GM19043 (cell line): ENCODE measurements around the gene DENND5B.
"Not testable (repeated sequence)": the region's sequence is repeated elsewhere in the genome, so short reads cannot be mapped to it uniquely, and the experiment has no call there.

ENCODE experiments used
- ATAC-seq: cut with Tn5 transposase; IDR thresholded peaks from one replicate; pipeline ENCODE4 v1.9.1; 2021; ENCODE audit warnings: low read depth; ENCODE audit not compliant: unreplicated experiment

DENND5B gene

DNA sequence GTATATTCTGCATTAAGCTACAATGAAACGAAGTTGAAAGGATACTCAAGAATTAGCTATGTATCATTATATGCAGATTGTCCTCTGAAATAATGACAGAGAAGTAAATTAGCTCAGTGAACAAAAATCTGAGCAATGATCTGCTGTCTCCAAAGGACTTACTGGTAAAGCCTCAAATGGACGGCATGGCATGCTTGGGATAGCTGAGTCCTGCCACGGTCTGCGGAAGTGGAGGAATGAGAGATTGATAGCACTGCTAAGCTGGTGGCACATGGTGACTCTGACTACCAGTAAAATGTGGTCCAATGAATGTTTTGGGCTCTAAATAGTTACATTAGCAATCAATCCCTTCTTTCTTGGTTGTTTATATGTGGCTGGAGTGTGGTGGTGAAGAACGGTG lies 3.7 kb upstream of the DENND5B start:
- no peak for ATAC-seq

- ATAC-seq = peak; percentile 16
These were observed 505 bp upstream of the DENND5B start for GRCh38 chr12:31591380-31591901.

DNA sequence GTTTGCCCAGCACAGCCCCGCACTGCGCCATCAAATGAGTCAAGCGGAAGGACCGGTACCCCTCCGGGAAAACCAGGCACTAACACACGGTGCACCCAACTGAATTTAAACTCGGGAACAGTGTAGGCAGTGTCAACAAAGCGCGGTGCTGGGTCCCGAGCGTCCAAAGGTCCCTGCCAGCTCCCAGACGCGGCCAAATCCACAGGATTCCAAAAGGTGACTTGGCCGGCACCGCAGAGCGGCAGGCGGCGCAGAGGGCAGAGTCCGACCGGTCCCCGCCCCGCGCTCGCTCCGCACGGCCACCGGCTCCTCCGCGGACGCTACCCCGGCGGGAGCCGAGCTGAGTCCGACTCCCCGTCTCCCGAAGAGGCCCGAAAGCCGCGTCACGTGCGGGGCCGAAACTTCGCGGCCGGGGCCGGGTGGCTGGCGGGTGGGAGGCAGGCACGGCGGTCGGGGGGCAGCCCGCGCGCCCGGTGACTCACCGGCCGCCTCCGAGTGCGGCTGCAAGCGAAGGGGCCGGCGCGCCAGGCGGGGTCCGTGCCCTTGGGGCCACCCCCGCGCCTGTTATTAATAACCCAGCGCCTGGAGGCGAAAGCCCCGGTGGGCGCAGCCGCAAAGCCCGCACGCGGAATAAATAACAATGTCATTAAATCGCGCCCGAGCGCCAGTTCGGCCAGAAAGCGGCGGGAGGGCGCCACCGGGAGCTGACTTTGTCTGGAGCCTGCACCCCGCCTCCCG lies 863 bp downstream of the DENND5B start:
- ATAC-seq = peak; percentile 26

- ATAC-seq = peak; percentile 39
These were observed 1.4 kb downstream of the DENND5B start for GRCh38 chr12:31589598-31589903.

DNA sequence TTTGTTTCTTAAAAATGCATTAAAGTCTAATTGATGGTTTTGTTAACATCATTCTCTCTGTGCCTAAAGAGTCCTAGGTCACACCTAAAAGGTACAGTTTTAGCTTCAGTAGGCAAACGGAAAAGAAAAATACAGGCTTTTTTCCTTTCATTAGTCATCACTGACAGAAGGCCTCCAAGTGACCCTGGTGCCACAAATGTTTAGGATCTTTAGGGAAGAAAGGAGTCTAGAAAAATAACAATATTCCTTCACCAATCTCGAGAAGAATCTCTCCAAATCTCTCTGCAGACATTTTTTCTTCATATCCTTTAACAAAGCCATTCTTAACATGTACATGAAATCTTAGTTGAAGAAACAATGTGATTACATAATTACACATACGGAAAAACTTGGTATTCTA lies 2.0 kb downstream of the DENND5B start:
- ATAC-seq = no peak

DNA sequence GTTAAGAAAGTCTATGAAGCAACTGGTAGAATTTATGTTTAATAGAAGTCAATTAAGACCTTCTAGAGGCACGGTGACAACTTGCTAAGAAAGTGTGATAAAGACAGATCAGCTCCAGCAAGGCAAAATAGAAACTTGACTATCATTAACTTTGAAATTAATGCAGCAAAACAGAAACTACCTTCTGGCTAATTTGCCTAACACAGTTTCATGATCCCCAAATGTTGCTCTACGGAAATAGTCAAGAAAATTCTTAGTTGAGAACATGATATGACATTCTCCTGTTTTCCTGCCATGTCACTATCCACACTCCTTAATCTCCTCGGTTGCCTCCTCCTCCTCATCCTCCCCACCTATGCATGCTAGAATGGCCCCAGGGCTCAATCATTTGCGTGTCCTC lies 4.2 kb downstream of the DENND5B start:
- peak; percentile 32 for ATAC-seq

- ATAC-seq = no peak
These were observed 5.0 kb downstream of the DENND5B start for GRCh38 chr12:31585895-31586294.

GRCh38 chr12:31585271-31585670 lies 5.7 kb downstream of the DENND5B start:
- ATAC-seq = no peak

- no peak for ATAC-seq
These were observed 6.2 kb downstream of the DENND5B start for GRCh38 chr12:31584782-31585181.

DNA sequence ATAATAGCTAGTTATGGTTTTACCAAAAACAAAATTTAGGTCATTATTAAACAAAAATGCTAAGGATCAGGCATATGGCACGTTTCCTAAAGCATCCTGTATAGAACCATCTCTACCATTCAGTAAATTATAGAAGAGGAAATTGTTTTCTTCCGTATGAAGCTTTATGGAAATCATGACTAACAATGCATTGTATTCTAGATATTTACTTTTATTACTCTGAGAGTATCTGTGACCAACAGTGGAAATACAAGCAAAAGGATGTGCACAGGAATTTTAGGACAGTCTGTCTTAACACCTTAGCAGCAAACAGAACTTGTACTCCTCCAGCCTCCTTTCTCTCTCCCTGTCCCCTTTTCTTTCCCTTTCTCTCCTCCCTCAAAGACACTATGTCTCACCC lies 7.1 kb downstream of the DENND5B start:
- no peak for ATAC-seq

- ATAC-seq = no peak
These were observed 8.8 kb downstream of the DENND5B start for GRCh38 chr12:31582155-31582554.

DNA sequence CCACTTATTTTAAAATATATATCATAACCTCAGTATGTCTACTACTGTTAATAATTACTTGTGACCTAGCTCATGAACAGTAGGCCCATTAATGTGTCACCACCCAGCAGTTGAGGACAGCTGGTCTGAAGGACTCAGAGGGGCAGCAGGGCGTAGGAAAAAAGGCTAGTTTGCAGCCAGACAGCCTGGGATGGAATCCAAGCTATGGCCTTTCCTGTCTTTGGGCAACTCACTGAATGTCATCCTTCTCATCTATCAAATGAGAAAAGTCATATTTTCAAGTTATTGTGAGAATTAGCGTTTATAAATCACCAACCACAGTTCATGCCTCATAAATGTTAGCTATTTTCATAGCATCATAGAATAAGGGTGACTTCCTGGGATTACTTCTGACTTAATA lies 12.3 kb downstream of the DENND5B start:
- ATAC-seq = peak; percentile 73

DNA sequence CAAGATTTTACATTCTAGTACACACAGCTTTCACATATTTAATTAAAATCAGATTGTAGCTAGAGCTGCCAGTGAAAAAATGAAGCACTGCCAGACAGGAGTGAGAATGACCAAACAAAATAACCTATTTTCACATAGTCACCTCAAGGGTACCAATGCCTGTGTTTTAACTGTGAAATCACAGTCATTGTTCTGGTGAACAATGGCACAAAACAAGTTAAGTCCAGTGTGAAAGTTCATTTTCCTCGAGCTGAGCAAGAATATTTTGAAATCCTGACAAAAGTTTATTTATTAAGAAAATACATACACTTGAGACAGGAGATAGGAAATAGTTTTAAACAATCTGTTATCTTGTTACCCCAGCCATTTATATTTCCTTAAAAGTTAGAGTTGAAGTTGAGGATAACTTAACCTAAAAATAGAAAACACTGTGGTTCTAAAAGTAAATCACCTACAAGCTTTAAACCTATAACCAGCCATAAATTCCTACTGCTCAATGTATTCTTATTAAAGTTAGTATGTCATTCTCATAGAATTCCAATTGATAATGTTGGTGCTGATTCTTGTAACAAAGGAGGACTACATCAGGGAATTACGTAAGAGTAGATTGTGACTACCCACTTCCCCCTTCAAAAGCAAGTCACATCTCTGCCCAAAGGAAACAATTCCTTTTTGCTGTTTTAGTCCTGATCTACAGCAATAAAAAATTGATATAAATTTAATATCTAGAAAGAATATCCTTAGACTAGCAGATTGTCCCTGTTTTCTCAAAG lies 15.9 kb downstream of the DENND5B start:
- ATAC-seq = no peak

DNA sequence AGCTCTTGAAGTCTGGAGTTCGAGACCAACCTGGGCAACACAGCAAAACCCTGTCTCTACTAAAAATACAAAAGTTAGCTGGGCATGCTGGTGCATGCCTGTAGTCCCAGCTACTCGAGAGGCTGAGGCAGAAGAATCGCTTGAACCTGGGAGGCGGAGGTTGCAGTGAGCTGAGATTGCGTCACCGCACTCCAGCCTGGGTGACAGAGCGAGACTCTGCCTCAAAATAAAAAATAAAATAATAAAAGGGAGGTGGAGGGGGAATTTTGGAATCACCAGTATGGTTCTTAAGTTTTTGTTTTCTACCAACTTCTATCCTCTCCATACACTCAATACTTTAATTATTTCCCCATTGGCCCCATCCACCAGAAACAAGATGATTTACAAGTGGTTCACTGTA lies 16.6 kb downstream of the DENND5B start:
- ATAC-seq = not testable (repeated sequence)

DNA sequence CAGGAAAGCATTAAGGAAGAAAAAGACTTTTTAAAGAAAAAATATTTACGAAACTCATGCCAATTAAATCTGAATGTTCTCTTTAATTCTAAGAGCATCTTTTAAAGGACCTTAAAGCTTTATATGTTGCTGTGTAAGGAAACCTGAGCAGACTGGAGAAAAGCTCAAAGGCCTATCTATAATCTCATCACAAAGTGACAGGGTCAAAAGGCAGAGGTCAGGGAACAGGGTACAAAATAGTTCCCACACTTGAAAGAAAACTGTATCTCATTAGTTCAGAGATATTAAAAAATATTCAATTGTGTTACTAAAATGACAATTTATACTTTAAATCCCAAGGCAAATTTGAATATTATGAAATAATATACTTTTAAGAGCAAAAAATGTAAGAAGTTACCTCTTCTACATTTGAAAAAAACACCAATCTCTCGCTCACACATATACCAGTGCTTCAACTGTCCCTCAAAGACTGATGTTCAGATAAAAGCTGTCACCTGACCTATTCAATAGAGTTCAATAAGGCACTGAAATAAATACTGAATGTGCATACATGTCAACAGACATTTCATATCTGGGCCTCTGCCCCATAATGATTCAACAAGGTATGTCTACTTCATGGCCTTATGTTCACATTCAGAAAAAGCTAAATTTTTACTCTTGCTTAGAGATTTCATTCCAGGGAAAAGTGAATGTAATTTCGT lies 17.9 kb downstream of the DENND5B start:
- no peak for ATAC-seq

DNA sequence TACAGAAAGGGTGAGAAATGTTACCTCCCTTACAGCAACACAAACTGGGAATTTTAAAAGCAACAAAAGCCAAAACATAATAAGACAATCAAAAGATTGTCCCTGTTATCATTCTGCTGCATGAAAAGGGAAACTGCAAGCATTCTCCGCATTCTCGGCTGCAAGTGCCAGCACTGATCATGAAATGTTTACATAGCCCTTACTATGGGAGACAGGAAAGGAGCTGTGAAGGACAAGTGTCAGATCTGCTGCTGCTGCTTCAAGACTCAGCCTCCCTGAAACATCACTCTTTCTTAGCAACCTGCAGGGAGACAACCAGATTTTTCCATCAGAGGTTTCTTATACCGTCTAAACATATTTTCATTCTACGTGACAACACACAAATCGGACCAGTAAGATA lies 20.1 kb downstream of the DENND5B start:
- ATAC-seq = no peak

DNA sequence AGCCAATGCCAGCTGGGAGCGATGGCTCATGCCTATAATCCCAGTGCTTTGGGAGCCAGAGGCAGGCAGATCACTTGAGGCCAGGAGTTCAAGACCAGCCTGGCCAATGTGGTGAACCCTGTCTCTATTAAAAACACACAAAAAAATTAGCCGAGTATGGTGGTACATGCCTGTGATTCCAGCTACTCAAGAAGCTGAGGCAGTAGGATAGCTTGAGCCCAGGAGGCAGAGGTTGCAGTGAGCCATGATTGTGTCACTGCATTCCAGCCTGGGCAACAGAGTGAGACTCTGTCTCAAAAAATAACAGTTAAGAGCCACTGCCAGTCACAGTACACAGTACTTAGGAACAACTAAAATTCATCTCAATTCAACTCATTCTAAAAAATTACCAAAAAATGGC lies 21.4 kb downstream of the DENND5B start:
- not testable (repeated sequence) for ATAC-seq

GRCh38 chr12:31568498-31568897 lies 22.4 kb downstream of the DENND5B start:
- no peak for ATAC-seq

- no peak for ATAC-seq
These were observed 23.9 kb downstream of the DENND5B start for GRCh38 chr12:31567029-31567428.

DNA sequence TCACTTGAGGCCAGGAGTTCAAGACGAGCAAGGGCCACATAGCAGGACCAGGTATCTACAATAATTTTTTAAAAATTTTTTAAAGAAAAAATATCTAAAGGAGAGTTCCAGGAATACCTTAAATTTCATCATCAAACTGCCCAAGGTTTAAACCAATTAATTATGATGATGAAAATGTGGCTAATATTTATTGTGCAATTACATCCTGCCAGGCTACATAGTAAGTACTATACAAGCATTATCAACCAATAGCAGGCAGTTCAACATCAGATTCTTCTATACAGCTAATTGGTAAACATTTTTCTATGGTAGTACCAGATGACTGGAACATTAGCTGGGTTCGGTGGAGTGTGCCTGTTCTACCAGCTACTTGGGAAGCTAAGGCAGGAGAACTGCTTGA lies 24.4 kb downstream of the DENND5B start:
- ATAC-seq = no peak

GRCh38 chr12:31562594-31563328 lies 28.2 kb downstream of the DENND5B start:
- no peak for ATAC-seq
